ENCODE results near the gene ZNF646.

ZNF646 gene, protein sequence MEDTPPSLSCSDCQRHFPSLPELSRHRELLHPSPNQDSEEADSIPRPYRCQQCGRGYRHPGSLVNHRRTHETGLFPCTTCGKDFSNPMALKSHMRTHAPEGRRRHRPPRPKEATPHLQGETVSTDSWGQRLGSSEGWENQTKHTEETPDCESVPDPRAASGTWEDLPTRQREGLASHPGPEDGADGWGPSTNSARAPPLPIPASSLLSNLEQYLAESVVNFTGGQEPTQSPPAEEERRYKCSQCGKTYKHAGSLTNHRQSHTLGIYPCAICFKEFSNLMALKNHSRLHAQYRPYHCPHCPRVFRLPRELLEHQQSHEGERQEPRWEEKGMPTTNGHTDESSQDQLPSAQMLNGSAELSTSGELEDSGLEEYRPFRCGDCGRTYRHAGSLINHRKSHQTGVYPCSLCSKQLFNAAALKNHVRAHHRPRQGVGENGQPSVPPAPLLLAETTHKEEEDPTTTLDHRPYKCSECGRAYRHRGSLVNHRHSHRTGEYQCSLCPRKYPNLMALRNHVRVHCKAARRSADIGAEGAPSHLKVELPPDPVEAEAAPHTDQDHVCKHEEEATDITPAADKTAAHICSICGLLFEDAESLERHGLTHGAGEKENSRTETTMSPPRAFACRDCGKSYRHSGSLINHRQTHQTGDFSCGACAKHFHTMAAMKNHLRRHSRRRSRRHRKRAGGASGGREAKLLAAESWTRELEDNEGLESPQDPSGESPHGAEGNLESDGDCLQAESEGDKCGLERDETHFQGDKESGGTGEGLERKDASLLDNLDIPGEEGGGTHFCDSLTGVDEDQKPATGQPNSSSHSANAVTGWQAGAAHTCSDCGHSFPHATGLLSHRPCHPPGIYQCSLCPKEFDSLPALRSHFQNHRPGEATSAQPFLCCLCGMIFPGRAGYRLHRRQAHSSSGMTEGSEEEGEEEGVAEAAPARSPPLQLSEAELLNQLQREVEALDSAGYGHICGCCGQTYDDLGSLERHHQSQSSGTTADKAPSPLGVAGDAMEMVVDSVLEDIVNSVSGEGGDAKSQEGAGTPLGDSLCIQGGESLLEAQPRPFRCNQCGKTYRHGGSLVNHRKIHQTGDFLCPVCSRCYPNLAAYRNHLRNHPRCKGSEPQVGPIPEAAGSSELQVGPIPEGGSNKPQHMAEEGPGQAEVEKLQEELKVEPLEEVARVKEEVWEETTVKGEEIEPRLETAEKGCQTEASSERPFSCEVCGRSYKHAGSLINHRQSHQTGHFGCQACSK (N-terminal part only)

DNA sequence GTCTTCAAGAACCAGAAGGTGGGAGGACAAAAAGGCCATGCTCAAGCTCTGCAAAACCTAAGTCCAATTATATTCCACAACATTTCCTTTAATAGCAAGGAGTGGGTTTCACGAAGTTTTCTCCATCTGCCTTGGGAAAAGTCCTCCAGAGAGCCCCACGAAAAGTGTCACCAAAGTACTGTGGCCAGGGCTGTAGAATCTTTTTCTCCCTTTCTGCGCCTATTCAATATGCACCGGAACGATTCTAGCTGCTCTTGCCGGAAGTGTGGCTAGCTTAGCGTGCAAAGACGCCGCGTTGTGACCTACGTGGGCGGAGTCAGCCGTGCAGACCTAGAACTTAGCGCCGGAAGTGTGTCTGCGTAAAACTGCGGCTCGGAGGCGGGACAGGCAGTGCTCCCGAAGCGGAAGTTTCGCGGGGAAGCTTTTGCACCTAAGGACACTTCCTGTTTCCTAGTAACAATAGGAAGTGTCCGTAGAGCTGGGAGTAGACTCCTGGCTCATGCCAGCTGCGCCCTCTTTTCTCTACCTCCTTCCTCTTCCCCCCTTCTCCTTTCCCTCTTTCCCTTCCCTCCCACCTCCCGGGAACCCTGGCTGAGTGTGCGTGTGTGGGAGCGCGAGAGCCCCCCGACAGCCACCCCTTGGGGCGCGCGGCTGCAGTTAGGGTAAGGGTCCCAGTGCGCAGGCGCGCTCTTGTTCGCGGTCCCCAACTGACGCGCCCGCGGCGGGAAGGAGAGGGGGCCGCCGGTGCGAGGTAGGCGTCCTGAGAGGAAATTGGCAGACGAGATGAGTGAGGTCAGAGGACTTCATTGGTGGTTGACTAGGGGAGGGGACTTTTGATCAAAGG is at the start of gene ZNF646, which contains the start of gene ZNF668:
ZNF646 (plus strand) TSS at position 453 of the 844 bp plus-strand sequence. CDS start 1,903 bp downstream, outside the sequence.
ZNF668 (minus strand) TSS at position 271 of the 844 bp plus-strand sequence. CDS start 9,781 bp downstream, outside the sequence.
- DNase-seq = peak; percentile 94 to 99

DNA sequence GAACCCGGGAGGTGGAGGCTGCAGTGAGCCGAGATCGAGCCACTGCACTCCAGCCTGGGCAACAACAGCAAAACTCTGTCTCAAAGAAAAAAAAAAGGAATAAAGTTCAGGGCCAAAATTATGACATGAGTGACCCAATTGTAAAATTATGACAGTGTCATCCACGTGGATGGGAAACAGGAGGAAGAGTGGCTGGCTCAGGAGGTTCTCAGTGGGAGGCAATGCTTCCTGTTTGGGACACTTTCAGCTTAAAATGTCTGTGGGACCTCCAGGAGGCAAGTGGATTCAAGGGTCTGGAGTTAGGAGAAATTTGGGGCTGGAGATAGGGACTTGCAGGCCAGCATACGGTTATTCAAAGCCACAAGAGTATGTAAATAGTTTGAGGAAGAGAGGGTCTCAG is 48.9 kb upstream of the ZNF646 start:
- DNase-seq = no peak

DNA sequence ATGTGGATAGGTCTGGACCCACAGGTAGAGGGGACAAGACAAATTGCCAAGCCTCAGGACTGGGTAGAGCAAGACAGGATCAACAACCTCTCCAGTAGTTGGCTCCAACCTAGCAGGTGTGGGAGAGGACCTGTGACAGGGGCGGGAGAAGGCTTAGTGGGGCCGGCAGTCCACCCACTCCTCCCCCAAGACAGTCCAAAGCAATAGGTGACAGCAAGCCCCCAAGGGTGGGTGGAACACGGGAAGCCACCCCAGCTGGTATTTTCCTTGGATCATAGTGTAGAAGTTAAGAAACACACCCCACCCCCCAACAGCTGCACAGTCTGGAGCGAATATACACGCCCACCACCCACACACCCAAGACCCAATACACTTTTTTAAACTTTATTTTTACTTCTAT is 45.0 kb upstream of the ZNF646 start:
- DNase-seq = no peak

DNA sequence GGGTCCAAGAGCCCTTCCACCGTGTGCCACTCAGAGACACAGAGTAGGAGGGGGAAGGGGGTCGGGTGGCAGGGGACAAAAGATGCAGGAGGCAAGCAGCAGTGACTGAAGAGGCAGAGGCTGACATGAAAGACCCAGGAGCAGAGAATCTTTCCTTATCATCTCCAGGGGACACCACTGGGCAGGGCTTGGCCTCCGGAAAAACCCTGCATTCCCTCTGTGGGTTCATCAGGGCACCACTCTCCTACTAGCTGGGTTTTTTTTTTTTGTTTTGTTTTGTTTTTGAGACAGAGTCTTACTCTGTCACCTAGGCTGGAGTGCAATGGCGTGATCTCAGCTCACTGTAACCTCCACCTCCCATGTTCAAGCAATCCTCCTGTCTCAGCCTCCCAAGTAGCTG is 42.9 kb upstream of the ZNF646 start:
- no peak for DNase-seq

DNA sequence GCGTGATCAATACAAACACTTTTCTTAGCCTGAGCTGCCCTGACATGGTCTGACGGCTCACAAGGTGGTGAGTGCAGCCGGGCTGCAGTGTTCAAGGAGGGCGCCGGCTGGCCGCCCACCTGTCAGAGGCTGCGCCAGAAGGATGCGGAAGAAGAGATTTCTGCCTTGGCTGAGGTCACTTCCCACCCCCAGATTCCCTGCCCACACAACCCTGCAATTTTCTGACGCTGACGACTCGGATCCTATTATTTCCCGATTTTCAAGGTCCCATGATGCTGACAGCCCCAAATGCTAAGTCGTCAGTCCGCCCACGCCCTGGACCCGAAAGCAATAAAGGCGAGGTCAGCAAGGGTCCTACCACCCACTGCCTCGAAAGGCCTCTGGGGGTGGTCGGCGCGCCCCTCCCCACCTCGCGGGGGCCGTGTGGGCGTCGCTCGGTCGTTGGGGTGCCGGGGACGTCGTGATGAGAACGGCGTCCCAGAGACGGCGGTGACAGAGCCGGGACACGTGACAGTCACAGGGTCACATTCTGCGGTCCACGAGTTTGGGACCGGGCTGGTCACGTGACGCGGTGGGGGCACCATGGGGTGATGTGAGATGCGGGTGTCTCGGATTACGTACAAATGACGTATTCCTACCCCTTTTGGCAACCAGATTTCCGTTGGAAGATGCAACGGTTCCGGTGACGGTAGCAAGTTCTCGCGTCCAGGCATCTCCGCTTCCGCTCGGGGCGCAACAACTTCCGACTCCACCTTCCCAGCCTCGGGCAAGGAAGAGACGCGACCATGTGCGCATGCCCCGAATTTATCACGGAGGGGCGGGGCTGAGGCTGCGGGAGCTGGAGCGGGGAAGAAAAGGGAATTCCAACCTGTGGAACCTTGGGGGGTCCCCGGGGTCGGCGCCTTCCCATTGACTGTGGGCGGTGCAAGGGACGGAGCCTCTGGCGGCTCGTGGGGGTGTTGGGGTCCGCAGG is 41.2 kb upstream of the ZNF646 start, which contains the start of gene STX4:
STX4 (plus strand) TSS at position 823 of the 973 bp plus-strand sequence. CDS start 248 bp downstream, outside the sequence.
- peak; percentile 94 to 97 for DNase-seq

DNA sequence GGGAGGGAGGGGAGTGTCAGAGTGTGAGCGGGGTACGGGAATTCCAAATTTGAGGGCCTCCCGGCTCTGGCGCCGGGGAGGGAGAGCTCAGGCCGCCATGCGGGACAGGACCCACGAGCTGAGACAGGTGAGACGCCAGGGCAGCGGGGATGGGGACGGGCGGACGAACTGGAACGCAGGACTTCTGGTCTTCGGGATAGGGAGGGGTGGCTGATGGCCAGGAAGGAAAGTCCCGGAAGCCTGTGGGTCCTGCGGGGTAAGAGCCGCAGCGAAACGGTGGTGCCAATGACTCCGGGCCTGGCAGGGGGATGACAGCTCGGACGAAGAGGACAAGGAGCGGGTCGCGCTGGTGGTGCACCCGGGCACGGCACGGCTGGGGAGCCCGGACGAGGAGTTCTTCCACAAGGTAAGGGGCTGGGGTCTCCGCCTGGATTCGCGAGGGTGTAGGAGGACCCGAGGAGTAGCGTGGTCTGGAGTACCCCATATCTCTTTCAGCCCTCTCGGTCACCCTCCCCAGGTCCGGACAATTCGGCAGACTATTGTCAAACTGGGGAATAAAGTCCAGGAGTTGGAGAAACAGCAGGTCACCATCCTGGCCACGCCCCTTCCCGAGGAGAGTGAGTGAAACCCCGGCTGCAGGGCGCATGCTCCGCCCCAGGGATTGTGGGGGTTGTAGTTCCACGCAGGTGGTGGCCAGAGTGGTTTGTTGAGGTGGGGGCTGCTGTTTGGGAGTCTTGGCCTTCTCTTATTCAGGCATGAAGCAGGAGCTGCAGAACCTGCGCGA is 40.3 kb upstream of the ZNF646 start:
- DNase-seq = peak; percentile 83 to 85

DNA sequence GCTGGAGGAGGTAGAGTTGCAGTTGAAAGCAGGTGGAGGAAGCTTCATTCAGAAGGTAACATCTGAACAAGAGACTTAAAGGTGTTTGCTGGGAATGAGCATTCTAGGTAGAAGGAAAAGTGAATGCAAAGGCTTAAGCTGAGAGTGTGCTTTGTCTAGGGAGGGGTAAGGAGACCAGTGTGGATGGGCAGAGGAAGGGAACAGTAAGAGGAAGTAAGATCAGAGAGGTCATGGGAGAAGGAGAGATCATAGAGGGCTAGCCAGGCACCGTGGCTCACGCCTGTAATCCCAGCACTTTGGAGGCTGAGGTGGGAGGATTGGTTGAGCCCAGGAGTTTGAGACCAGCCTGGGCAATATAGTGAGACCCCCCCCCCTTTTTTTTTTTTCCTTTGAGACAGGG is 37.5 kb upstream of the ZNF646 start:
- no peak for DNase-seq

DNA sequence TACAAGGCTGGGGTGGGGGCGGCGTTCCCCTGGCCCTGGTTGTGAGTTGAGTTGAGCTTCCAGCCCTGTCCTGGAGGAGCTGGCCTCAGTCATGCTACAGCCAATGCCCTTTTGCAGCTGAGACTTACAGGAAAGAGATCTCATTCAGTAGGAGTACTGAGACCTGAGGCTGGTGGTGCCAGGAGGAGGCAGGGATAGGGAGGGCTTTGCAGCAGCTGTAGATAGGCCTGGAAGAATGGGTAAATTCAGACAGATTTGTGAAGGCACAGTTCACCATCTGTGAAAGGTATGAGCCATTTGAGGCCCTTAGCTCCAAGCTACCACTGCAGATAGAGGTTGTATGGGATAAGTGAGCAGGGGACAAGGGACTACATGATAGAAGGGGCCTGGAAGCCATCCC is 35.2 kb upstream of the ZNF646 start:
- DNase-seq = no peak

DNA sequence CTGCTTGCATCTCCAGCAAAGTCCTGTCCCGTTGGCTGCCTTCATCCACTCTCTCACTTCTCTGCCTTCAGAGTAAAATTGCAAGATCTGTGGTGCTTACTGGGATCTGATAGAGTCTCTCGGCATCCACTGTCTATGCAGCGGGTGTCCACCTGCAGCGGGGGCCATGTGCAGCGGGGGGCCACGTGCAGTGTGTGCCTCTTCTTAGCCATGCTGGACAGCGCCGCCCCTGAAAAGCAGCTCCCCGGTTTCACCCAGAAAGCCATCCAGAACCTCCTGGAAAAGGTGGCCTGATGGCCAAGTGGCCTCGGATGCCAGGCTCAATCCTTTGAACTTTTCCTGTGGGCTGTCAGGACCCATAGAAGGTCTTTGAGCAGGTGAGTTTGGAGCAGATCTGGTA is 31.4 kb upstream of the ZNF646 start:
- no peak for DNase-seq

DNA sequence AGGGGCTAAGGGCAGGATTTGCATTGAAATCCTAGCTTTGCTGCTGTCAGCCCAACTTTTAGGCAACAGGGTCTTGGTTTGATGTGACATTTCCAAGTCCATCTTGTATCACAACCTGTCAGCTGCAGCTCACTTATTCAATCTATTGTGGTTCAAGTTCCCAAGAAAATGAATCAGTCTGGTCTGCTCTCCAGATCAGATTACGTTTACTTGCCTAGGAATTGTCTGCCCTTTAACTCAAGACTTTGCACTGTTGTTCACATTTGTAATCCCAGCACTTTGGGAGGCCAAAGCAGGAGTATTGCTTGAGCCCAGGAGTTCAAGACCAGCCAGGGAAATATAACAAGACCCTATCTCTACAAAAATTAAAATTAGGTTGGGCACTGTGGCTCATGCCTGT is 30.9 kb upstream of the ZNF646 start:
- no peak for DNase-seq

DNA sequence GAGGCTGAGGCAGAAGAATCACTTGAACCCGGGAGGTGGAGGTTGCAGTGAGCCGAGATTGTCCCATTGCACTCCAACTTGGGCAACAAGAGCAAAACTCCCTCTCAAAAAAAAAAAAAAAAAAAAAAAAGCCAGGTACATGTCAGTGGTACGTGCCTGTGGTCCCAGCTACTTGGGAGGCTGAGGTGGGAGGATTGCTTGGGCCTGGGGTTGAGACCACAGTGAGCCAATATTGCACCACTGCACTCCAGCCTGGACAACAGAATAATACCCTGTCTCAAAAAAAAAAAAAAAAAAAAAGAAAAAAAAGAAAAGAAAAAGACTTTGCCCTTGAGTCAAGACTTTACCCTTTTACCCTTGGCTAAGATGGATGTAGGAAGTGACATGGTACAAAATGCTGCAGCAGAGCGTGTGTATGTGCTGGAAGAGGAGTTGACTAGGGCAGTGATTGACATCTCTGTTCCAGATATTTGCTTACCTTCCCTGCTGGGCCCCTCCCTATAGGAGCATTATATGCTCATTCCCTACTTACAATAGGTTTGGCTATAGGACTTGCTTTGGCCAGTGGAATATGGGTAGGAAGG is 30.2 kb upstream of the ZNF646 start:
- no peak for DNase-seq

DNA sequence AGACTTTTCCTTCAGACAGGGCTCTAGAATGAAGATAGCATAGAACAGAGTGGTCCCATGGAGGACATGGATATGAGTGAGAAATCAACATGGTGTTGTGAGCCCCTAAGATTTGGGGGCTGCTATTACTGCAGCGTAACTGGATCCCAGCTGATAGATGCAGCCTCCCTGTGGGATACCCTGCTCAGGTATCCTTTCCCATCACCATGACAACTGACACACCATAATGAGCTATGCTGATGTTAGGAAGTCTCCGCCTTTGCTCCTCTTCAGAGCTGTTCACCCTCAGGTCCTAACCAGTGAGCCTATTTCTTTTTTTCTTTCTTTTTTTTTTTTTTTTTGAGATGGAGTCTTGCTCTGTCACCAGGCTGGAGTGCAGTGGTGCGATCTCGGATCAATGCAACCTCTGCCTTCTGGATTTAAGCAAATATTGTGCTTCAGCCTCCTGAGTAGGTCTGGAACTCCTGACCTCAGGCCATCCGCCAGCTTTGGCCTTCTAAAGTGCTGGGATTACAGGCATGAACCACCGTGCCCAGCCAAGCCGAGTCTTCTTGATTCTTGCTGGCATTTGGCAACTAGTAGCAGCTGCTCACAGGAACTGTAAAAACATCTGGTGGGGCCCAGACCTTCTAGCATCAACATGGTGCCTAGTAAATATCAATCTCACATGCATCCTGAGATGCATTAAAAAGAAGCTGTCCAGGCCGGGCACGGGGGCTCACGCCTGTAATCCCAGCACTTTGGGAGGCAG is 23.8 kb upstream of the ZNF646 start:
- DNase-seq = no peak

DNA sequence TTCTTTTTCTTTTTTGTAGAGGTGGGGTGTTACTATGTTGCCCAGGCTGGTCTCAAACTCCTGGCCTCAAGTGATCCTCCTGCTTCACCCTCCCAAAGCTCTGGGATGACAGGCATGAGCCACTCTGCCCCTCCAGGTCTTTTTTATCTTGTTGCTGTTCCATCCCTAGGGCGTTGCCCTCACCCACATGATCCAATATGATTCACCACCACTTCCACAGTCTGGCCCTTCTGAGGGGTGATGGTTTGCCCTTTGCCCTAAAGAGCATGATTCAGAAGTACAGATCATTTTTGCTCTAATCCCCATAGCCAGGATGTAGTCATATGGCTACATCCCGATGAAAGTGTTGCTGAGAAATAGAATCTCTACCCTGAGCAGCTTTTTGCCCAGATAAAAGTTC is 22.1 kb upstream of the ZNF646 start:
- DNase-seq = no peak

DNA sequence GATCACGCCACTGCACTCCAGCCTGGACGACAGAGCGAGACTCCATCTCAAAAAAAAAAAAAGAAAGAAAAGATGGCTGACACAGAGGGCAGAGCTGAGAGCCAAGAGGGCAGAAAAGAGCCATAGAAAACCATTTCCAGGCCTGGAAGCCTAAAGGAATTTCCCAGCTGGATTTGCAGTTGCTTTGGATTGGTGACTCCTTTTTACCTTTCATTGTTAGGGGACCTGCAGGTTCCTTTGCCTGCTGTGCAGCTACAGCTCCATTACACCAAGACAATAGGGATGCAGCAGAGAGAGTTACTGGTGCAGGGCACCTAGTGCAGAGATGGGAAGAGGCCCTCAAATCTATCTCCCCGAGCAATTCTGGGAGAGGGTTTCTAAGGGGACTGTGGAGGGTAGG is 18.6 kb upstream of the ZNF646 start:
- no peak for DNase-seq

DNA sequence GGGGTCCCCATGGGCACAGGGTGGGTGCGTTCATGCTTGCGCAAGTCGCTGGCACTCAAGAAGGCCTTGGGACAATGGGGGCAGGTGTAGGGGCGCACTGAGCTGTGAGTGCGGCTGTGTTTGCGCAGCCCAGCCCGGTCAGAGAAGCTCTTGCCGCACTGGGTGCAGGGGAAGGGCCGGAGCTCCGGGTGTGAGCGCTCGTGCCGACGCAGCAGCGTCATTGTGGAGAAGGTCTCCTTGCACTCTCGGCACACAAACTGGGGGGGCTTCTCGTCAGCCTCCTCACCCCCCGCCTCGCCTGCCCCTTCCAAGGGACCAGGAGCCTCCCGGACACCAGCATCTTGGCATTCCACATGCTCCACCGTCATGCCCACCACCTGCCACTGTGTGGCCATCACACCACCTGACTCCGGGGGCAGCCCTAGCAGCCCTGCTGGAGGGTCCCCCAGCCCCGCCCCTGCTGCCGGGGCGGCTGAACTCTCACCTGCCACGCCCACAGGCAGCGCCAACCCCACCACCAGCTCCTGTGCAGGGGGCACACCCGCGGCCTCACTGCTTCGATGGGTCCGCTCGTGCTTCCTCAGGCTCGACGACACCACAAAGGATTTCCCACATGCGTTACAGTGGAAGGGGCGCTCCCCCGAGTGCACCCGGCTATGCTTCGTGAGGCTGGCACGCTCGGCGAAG is 13.0 kb upstream of the ZNF646 start:
- DNase-seq = no peak

DNA sequence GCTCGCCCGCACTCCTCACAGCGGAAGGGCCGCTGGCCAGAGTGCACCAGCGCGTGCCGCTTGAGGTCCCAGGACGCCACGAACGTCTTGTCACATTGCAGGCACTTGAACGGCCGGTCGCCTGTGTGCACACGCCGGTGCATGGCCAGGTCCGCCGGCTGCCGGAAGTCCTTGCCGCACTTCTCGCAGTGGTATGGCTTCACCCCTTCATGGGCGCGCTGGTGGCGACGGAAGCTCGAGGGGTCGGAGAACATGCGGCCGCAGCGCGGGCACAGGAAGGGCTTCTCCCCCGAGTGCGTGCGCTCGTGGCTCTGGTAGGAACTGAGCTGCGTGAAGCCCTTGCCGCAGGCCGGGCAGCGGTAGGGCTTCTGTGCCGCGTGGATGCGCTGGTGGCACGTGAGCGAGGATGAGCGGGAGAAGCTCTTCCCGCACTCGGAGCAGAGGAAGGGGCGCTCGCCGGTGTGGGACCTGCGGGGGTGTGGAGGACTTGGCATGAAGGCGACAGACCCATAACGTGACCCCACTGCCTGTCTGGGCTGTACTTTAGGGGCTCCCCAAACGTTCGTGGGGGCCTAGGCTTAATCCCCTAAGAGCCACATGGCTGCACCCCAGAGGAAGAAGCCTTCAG is 12.3 kb upstream of the ZNF646 start:
- no peak for DNase-seq

DNA sequence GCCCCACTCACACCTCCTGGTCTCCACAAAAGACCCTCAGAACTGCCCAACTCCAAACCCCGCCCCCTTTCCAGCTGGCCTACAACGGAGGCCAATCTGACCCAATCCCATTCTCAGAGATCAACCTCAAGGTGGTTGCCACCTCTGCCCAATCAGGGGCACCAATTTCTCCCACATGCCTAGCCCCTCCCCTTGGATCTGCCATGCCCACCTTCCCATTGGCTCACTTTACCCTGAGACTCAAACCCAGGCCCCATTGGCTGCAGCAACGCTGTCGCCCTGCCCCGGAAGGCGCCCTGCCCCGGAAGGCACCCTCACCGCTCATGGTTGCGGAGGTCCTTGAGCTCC is 10.8 kb upstream of the ZNF646 start:
- DNase-seq = no peak

Data from stimulated activated CD4-positive, alpha-beta T cell treated with anti-CD3 and anti-CD28 coated beads, Interleukin-4, amount 100 ng/mL, for 4 hours (primary cell).